ENCODE results near the gene IL7R.

- no peak for TF ChIP-seq CTCF (IDR thresholded peaks at IDR 0.05)
- TF ChIP-seq POLR2AphosphoS5 (IDR thresholded peaks at IDR 0.05) = no peak
- no peak for TF ChIP-seq POLR2A (IDR thresholded peaks at IDR 0.05)
Measured at GRCh38 chr5:35847961-35848360, 8.7 kb upstream of the IL7R start.
